Embryonic facial prominence (tissue), 1 donor: ENCODE measurements around the gene DMRTA2.
A peak's percentile ranks its signal among the peaks of the same experiment; 100 is the strongest.
"Not testable (repeated sequence)": the region's sequence is repeated elsewhere in the genome, so short reads cannot be mapped to it uniquely, and the experiment has no call there.

Source experiments
- DNase-seq: peaks from one replicate; pipeline ENCODE4 v3.0.0-alpha.2; 2016; ENCODE audit errors: extremely low spot score

DMRTA2 gene

GRCh38 chr1:50393522-50394120 is 29.6 kb downstream of the DMRTA2 start:
- no peak for DNase-seq

- DNase-seq, result not testable (repeated sequence)
These were observed 41.7 kb downstream of the DMRTA2 start for GRCh38 chr1:50381551-50381950.

- DNase-seq, result no peak
These were observed 44.5 kb downstream of the DMRTA2 start for GRCh38 chr1:50378770-50379169.

GRCh38 chr1:50373532-50373931 is 49.7 kb downstream of the DMRTA2 start:
- no peak for DNase-seq

- DNase-seq, result no peak
These were observed 51.5 kb downstream of the DMRTA2 start for GRCh38 chr1:50371749-50372148.

- DNase-seq, result no peak
These were observed 53.4 kb downstream of the DMRTA2 start for GRCh38 chr1:50369830-50370229.

GRCh38 chr1:50369008-50369634 is 54.1 kb downstream of the DMRTA2 start:
- DNase-seq, result no peak

GRCh38 chr1:50368179-50369007 is 54.9 kb downstream of the DMRTA2 start:
- peak; percentile 34 for DNase-seq
